Embryonic facial prominence (tissue), 1 donor: ENCODE data around the gene RNF11.
A peak's percentile ranks its signal among the peaks of the same experiment; 100 is the strongest.

Source experiments
- DNase-seq: peaks from one replicate; pipeline ENCODE4 v3.0.0-alpha.2; 2016; ENCODE audit errors: extremely low spot score

Gene RNF11

GRCh38 chr1:51263147-51263877, 27.2 kb downstream of the RNF11 start:
- DNase-seq, result no peak

GRCh38 chr1:51264451-51264850, 28.4 kb downstream of the RNF11 start:
- DNase-seq, result peak; percentile 20

- no peak for DNase-seq
Observed at GRCh38 chr1:51265618-51266017, 29.5 kb downstream of the RNF11 start.

GRCh38 chr1:51266181-51266580, 30.1 kb downstream of the RNF11 start:
- no peak for DNase-seq

- DNase-seq, result no peak
Observed at GRCh38 chr1:51266791-51267190, 30.7 kb downstream of the RNF11 start.

GRCh38 chr1:51268634-51269033, 32.6 kb downstream of the RNF11 start:
- DNase-seq, result no peak

- DNase-seq, result no peak
Observed at GRCh38 chr1:51270751-51271150, 34.7 kb downstream of the RNF11 start.

- no peak for DNase-seq
Observed at GRCh38 chr1:51272916-51273315, 36.8 kb downstream of the RNF11 start.

GRCh38 chr1:51274676-51275075, 38.6 kb downstream of the RNF11 start:
- no peak for DNase-seq

- DNase-seq, result no peak
Observed at GRCh38 chr1:51276286-51276685, 40.2 kb downstream of the RNF11 start.

GRCh38 chr1:51280321-51280978, 44.4 kb downstream of the RNF11 start:
- no peak for DNase-seq

- no peak for DNase-seq
Observed at GRCh38 chr1:51281807-51282206, 45.7 kb downstream of the RNF11 start.

GRCh38 chr1:51282605-51283004, 46.5 kb downstream of the RNF11 start:
- no peak for DNase-seq

GRCh38 chr1:51283979-51284378, 47.9 kb downstream of the RNF11 start:
- DNase-seq, result no peak

GRCh38 chr1:51284487-51284954, 48.4 kb downstream of the RNF11 start:
- no peak for DNase-seq

- no peak for DNase-seq
Observed at GRCh38 chr1:51285055-51285454, 49.0 kb downstream of the RNF11 start.

GRCh38 chr1:51287966-51288365, 51.9 kb downstream of the RNF11 start:
- no peak for DNase-seq

- no peak for DNase-seq
Observed at GRCh38 chr1:51288578-51288977, 52.5 kb downstream of the RNF11 start.

- DNase-seq, result no peak
Observed at GRCh38 chr1:51289676-51290488, 53.8 kb downstream of the RNF11 start.

- no peak for DNase-seq
Observed at GRCh38 chr1:51290489-51290847, 54.4 kb downstream of the RNF11 start.

GRCh38 chr1:51293898-51294515, 57.9 kb downstream of the RNF11 start:
- DNase-seq, result no peak

GRCh38 chr1:51294566-51295184, 58.6 kb downstream of the RNF11 start:
- no peak for DNase-seq
